EL (cell line): Measurements from ENCODE around the gene TENT5A.
"Not testable (repeated sequence)": the region's sequence is repeated elsewhere in the genome, so short reads cannot be mapped to it uniquely, and the experiment has no call there.

Experiments
- DNase-seq: peaks from one replicate; pipeline ENCODE4 v3.0.0-alpha.2; 2016

The TENT5A gene

DNA sequence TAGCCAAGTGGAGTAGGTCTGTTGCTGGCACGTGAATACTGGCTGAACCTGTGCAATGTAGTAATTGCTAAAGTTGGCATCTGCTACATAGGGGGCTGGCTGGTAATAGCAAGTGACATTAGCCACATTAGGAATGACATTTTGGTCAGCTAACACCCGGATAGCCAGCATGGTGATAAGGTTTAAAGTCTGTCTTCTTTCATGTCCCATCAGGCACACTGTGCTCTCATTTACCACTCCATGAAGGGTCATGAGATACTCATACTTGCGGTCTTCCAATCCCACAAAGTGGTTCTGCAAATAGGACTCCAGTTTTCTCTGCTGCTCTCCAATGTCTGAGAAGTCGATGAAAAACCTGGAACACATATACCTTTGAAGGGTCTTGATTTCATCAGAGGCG lies 2.8 kb downstream of the TENT5A start:
- DNase-seq, result peak; percentile 50

GRCh38 chr6:81748994-81749393 lies 3.5 kb downstream of the TENT5A start:
- no peak for DNase-seq

GRCh38 chr6:81747327-81747726 lies 5.2 kb downstream of the TENT5A start:
- no peak for DNase-seq

- DNase-seq, result no peak
Measured at GRCh38 chr6:81744131-81744530, 8.3 kb downstream of the TENT5A start.

DNA sequence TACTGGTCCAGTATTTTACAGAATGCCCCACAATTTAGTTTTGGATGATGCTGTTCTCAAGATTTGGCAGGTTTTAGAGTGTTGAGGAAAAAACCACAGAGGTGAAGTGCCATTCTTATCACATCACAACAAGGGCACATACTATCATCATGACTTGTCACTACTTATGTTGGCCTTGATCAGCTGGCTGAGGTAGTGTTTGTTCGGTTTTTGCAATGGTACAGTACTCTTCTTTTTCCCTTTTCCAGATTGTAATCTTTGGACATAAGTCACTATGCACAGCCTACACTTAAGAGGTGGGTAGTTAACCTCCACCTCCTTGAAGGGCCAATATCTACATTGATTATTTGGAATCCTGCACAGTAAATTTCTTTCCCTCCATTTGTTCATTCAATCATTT lies 8.8 kb downstream of the TENT5A start:
- peak; percentile 52 for DNase-seq

DNA sequence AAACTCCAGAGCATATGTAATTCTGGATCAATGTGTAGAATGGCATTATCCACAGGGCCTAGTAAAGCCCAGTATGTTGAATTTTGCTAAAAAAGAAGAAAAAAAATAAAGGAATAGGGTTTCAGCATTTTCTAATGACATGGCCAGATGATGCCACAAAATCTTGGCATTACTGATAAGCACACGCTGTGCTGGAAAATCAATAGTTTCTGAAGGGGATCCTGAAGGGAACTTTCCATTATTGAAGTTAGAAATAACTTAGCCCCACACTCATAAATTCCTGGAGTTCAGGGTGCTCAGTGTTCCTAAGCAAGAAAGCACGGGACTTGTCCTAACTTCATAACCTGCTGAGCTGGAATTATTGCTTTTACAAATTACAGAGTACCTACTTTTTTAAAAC lies 10.8 kb downstream of the TENT5A start:
- no peak for DNase-seq

DNA sequence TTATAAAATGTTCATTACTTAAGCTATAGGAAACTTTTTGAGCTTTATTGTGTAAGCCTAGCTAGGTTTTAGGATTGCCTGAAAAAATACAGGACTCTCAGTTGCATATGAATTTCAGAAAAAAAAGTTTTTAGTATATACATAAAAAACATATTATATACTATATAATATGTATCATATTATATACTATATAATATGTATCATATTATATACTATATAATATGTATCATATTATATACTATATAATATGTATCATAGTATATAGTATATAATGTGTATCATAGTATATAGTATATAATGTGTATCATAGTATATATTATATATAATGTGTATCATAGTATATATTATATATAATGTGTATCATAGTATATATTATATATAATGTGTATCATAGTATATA lies 11.9 kb downstream of the TENT5A start:
- not testable (repeated sequence) for DNase-seq

- DNase-seq, result no peak
Measured at GRCh38 chr6:81739230-81740195, 13.0 kb downstream of the TENT5A start.

DNA sequence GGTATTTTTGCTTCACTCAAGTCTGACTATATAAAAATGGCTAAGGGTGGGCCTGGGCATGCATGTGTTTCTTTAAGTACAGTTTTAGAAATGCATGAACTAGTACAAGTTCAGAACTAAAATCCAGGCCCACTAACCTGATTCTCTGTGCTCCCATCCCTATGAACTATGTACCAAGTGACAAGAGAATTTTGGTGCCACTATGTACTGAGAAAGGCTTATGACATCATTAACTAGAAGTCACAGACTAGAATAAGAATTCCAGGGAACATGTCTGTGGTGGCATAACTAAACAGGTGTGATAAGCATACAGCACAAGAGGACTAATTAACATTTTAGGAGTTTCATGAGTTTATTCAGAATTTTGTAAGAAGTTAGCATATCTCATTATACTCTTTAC lies 16.1 kb downstream of the TENT5A start:
- no peak for DNase-seq

GRCh38 chr6:81735756-81736380 lies 16.6 kb downstream of the TENT5A start:
- DNase-seq, result peak; percentile 50

GRCh38 chr6:81734500-81735150 lies 17.9 kb downstream of the TENT5A start:
- no peak for DNase-seq

DNA sequence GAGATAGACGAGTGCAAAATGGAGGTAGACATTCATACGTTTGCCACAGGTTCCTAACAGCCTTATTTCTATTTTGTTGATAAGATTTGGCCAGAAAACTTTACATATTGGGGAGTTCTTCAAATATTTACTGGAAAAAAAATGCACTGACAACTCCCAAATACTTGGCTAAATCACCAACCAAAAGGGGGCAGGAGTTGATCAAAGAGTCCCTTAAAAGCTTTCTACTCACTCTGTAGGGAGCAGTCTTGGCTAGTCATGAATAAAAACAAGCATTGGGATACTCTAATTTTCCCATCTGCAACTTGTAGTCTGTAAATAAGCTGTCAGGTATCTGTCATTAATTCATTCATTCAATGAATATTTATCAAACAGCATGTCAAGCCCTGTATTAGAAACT lies 18.4 kb downstream of the TENT5A start:
- DNase-seq, result no peak

DNA sequence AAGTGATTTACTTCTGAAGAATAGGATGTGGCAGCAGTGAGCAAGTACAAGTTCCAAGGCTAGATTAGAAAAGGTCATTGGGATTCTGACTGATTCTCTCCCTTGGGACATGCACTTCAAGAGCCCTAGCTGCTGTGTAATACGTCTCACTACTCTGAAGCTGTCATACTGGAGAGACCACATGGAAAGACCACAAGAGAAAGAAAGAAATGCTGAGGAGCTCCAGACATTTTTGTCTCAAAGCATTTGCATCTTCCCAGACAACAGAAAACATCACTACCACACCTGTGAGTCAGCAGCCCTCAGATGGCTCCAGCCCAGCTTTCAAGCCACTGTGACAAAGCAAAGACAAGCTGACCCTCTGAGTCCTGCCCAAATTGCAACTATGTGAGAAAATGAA lies 20.7 kb downstream of the TENT5A start:
- no peak for DNase-seq

DNA sequence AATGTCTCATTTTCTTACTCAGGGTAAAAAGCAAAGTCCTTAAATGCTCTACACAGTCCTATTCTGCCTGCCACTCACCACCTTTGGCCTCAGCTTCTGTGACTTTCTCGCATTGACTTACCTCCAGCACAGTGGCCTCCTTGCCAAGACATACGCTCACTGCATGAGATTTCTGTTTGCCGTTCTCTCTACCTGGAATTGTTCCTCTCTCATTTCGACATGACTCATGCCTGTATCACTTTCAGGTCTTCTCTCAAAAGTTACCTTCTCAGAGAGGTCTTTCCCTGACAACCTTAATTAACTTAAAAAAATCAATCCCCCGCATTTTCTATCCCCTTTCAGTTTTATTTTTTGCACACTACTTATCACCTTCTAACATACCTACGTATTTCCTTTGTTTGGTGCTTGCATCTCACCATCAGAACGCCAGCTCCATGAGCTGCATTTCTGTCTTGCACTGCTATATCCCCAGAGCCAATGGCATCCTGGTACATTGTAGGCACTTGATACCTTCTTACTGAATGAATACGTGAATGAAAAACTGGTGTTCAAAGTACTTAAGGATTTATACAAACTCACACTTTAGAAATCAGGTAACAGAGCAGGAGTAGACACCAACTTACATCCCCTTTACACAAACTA lies 24.5 kb downstream of the TENT5A start:
- no peak for DNase-seq

DNA sequence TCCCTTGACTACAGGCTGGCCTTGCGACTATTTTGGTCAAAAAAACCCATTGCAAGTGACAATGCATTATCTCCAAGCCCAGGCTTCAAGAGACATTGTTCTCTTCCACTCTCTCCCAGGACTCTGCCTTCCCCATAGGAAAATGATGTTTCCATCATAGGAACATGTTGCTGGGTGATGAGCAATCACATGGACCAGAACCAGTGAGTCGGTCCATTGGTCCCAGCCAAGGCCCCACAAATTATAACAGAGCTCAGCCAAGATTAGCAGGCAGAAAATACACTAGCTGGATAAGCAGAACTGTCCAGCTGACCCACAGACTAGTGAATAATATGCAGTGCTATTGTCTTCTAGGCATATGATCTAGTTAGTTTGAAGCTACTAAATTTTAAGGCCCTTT lies 27.4 kb downstream of the TENT5A start:
- no peak for DNase-seq

DNA sequence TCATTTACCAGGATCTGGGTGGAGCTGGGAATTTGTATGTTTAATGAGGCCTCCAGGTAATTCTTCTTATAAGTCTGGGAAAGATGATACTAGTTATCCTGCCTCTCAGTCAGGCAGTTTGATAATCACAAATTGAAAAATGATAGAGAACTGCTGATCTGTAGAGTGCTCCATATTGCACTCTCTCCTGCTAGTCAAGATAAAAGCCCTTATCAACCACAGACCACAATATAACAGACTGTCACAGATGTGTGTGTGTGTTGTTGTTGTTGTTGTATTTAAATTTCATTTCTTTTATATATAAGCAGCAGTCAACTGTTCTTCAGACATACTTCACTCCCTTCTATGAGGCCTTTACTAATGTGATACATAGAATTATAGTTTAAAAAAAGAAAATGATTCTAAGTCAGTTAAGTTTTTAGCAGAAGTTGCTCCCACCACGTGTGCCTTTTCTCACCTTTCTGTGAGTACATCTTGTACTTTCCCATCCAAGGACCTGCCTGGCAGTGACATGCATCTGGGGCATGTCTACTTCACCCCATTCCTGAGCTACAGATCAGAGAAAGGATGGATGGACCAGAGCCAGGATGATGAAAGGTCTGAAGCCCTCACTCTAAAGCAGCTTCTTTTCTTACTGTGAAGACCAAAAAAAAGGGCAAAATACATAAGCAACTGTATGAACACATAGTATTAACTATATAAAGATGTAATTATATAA lies 29.8 kb downstream of the TENT5A start:
- no peak for DNase-seq

DNA sequence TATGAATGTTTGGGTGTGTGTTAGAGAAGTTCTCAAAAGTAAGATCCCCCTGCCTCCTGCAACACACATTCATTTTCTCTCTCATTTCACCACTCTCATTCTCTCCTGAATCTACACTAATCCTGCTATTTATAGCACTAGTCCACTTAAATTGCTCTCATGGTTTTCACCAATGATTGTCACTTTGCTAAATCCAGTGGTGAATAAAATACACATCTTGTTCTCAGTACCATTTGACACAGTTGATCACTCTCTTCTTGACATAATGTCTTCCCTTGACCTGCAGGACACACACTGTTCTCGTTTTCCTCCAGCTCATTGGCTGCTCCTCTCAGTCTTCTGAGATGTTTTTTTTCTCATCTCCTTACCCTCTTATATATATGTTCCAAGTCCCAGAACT lies 32.1 kb downstream of the TENT5A start:
- no peak for DNase-seq

DNA sequence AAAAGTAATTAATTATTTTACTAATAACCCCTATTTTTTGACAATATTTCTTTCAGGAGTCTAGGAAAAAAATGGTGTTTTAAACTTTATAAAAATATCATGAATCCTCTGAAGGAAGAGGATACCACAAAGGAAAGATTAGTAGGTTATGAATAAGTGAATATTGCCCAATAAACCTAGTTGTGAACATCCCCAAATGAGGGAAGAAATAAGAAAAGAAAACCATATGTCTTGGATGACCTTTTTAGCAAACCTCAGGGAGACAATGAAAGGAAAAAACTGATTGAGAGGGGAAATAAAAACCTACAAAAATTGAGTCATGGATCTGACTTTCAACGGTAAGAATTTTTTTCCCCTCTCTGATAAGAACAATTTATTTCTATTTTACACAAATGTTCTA lies 34.4 kb downstream of the TENT5A start:
- DNase-seq, result no peak

DNA sequence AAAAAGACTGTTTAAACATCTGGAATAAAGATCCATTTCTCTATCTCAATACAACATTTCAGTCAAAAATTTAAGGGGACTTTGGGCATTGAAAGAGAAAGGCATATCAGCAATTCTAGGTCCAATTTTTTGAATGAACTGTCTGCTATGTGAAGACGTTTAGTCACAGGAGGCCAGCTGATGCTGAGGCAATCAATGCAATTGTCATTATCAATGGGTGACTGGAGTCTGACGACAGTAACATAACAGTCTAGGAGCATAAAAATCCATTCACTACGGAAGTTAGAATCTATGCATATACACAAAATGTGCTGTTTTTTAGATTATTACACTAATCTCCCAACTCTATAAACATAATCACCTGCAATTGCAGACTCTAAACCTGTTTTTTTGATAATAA lies 37.8 kb downstream of the TENT5A start:
- DNase-seq, result no peak

- DNase-seq, result no peak
Measured at GRCh38 chr6:81713205-81713604, 39.3 kb downstream of the TENT5A start.

- DNase-seq, result peak; percentile 13
Measured at GRCh38 chr6:81708113-81708699, 44.3 kb downstream of the TENT5A start.

GRCh38 chr6:81704700-81705099 lies 47.8 kb downstream of the TENT5A start:
- DNase-seq, result no peak
